Fibroblast of lung (primary cell): ENCODE data around the gene STOM. TPM values are rescaled to one million over a fixed set of nuclear protein-coding genes. Genes with fewer than 3 reads are reported as not detected.

Experiments
- DNase-seq, 2 donors: peaks; one replicate each; pipeline versions ENCODE4 v3.0.0 to v3.0.0-alpha.2; 2010; ENCODE audit warnings: low read depth in 2 of 2
- H2AFZ ChIP-seq: 2 replicates; pipeline ENCODE4 v1.5.1; 2012; ENCODE audit warnings: low read length, control low read depth, inconsistent platforms
- H3K27ac ChIP-seq: 2 replicates; pipeline ENCODE4 v1.5.1; 2011; ENCODE audit warnings: low read length, control low read depth; ENCODE audit not compliant: insufficient read depth
- H3K27me3 ChIP-seq: 2 replicates; pipeline ENCODE4 v1.5.1; 2011; ENCODE audit warnings: mild to moderate bottlenecking, low read length; ENCODE audit not compliant: control insufficient read depth, insufficient read depth
- H3K36me3 ChIP-seq: 2 replicates; pipeline ENCODE4 v1.5.1; 2011; ENCODE audit warnings: low read length; ENCODE audit not compliant: control insufficient read depth, insufficient read depth
- H3K4me1 ChIP-seq: 2 replicates; pipeline ENCODE4 v1.5.1; 2011; ENCODE audit warnings: low read length; ENCODE audit not compliant: control insufficient read depth, insufficient read depth; ENCODE audit errors: extremely low read depth
- H3K4me2 ChIP-seq: 2 replicates; pipeline ENCODE4 v1.5.1; 2011; ENCODE audit warnings: low read length, control low read depth; ENCODE audit not compliant: insufficient read depth; ENCODE audit errors: extremely low read depth
- H3K4me3 ChIP-seq, 4 experiments: fragments of 200-600 bp in 1 of 4; sonication (generic) in 1 of 4; replicated peaks in 1 of 4; 2 replicates each; pipeline ENCODE4 v1.5.1; 2011 to 2016; ENCODE audit warnings: low read length in 4 of 4, low read depth in 3 of 4, mild to moderate bottlenecking in 3 of 4, control low read depth in 2 of 4, inconsistent platforms in 1 of 4, mixed read lengths in 1 of 4; ENCODE audit not compliant: insufficient read depth in 1 of 4; ENCODE audit errors: control extremely low read depth in 1 of 4
- H3K79me2 ChIP-seq: 2 replicates; pipeline ENCODE4 v1.5.1; 2012; ENCODE audit warnings: mild to moderate bottlenecking, low read length, inconsistent platforms; ENCODE audit not compliant: control insufficient read depth, insufficient read depth
- H3K9ac ChIP-seq: 2 replicates; pipeline ENCODE4 v1.5.1; 2011; ENCODE audit warnings: mild to moderate bottlenecking, low read length, control low read depth; ENCODE audit not compliant: insufficient read depth
- H3K9me3 ChIP-seq: 2 replicates; pipeline ENCODE4 v1.5.1; 2012; ENCODE audit warnings: low read depth, low read length; ENCODE audit not compliant: control insufficient read depth, insufficient read depth
- H4K20me1 ChIP-seq: 2 replicates; pipeline ENCODE4 v1.5.1; 2011; ENCODE audit warnings: low read length; ENCODE audit not compliant: control insufficient read depth, insufficient read depth; ENCODE audit errors: extremely low read depth
- CTCF ChIP-seq, 2 donors: IDR thresholded peaks in 1 of 2; conservative IDR thresholded peaks in 1 of 2; 1 replicate in 1 of 2; 2 replicates in 1 of 2; pipeline ENCODE4 v1.5.1; 2011 to 2012; ENCODE audit warnings: low read length in 2 of 2, control low read depth in 1 of 2, inconsistent platforms in 1 of 2, low read depth in 1 of 2, mild to moderate bottlenecking in 1 of 2
- EZH2 ChIP-seq: IDR thresholded peaks from 2 replicates; pipeline ENCODE4 v1.5.1; 2012; ENCODE audit warnings: low read length, control low read depth, mild to moderate bottlenecking; ENCODE audit errors: missing control alignments
- polyA plus RNA-seq, 2 donors: library from polyadenylated mRNA; depleted of rRNA in 1 of 2; stranded (reverse) in 1 of 2; unstranded in 1 of 2; fragments of >200 nt; gene quantifications; 2 replicates each; pipeline ENCODE4 v1.2.1, GENCODE V29; 2011 to 2012; ENCODE audit warnings: missing spikeins in 1 of 2
- total RNA-seq: library from RNA; depleted of rRNA; stranded (reverse); fragments of >200 nt; gene quantifications from 2 replicates; pipeline ENCODE4 v1.2.1, GENCODE V29; 2014

The STOM gene
- total and polyA plus RNA-seq, 2 donors (not counting 1 experiment from before 2014, with no cell fraction given) = 248 to 536 TPM

GRCh38 chr9:121340676-121341392 is 29.2 kb downstream of the STOM start:
- no peak for DNase-seq
- TF ChIP-seq CTCF (conservative IDR thresholded peaks at IDR 0.05 in 1 of 2, IDR thresholded peaks at IDR 0.05 in 1 of 2; ENCODE audit: low read depth in 1 of 2, low read length in 2 of 2) (no peak), EZH2 (no peak)
- Histone ChIP-seq H3K9ac (no peak overlapping the region), H3K27ac (no peak overlapping the region), H3K4me2 (no peak overlapping the region), H3K4me1 (peaks cover 6% of the 10 kb centered on the region), H4K20me1 (no peaks in the 10 kb centered on the region), H3K9me3 (no peaks in the 10 kb centered on the region), H3K27me3 (no peaks in the 10 kb centered on the region), H2AFZ (no peak overlapping the region), H3K4me3 (no peak overlapping the region), H3K79me2 (peaks cover 1% of the 10 kb centered on the region), H3K36me3 (peaks cover 14% of the 10 kb centered on the region)

GRCh38 chr9:121339437-121339836 is 30.6 kb downstream of the STOM start:
- TF ChIP-seq CTCF (conservative IDR thresholded peaks at IDR 0.05 in 1 of 2, IDR thresholded peaks at IDR 0.05 in 1 of 2; ENCODE audit: low read depth in 1 of 2, low read length in 2 of 2) (no peak), EZH2 (no peak)

GRCh38 chr9:121336665-121337064 is 33.4 kb downstream of the STOM start:
- TF ChIP-seq CTCF (conservative IDR thresholded peaks at IDR 0.05 in 1 of 2, IDR thresholded peaks at IDR 0.05 in 1 of 2; ENCODE audit: low read depth in 1 of 2, low read length in 2 of 2) (no peak), EZH2 (no peak)
- H4K20me1 ChIP-seq = no peaks in the 10 kb centered on the region
- no peak overlapping the region for H3K4me3 ChIP-seq
- no peaks in the 10 kb centered on the region for H3K9me3 ChIP-seq
- no peak for DNase-seq
- H3K4me2 ChIP-seq = no peak overlapping the region
- no peaks in the 10 kb centered on the region for H3K79me2 ChIP-seq
- peaks cover 8% of the 10 kb centered on the region for H3K36me3 ChIP-seq
- H3K4me1 ChIP-seq = peaks cover 17% of the 10 kb centered on the region
- no peak overlapping the region for H2AFZ ChIP-seq
- no peak overlapping the region for H3K9ac ChIP-seq
- no peak overlapping the region for H3K27ac ChIP-seq
- no peaks in the 10 kb centered on the region for H3K27me3 ChIP-seq

More at GRCh38 chr9:121339437-121339836, 30.6 kb downstream of the STOM start:
- Histone ChIP-seq H3K4me1 (peaks cover 6% of the 10 kb centered on the region), H3K27ac (no peak overlapping the region), H4K20me1 (no peaks in the 10 kb centered on the region), H3K4me2 (no peak overlapping the region), H3K27me3 (no peaks in the 10 kb centered on the region), H3K79me2 (no peaks in the 10 kb centered on the region), H3K36me3 (peaks cover 11% of the 10 kb centered on the region), H3K9me3 (no peaks in the 10 kb centered on the region), H3K9ac (no peak overlapping the region), H2AFZ (no peak overlapping the region), H3K4me3 (no peak overlapping the region)
- no peak for DNase-seq
